Loucy (cell line): ENCODE data around the gene ALK.

Source experiments
- CTCF ChIP-seq: fragments of 200-600 bp; sonication (generic); conservative IDR thresholded peaks from 2 replicates; pipeline ENCODE4 v1.5.1; 2014; ENCODE audit warnings: mild to moderate bottlenecking, antibody characterized with exemption, low read length
- EZH2phosphoT487 ChIP-seq: fragments of 200-600 bp; IDR thresholded peaks from 2 replicates; pipeline ENCODE4 v1.6.1; 2018; ENCODE audit warnings: antibody characterized with exemption, mild to moderate bottlenecking, moderate library complexity, borderline replicate concordance

- TF ChIP-seq CTCF (no peak), EZH2phosphoT487 (no peak)
Observed at GRCh38 chr2:29783666-29784065, 137.7 kb downstream of the ALK start.
